ENCODE measurements around the gene ZNF134. TPM values are rescaled to one million over a fixed set of nuclear protein-coding genes. Genes with fewer than 3 reads are reported as not detected.
A peak's percentile ranks its signal among the peaks of the same experiment; 100 is the strongest.

Gene ZNF134
- total RNA-seq, 1 experiment from 2014 or later: 52.5 TPM

- Mint-ChIP-seq H3K27ac (peak within 1 kb of the TSS; percentile 95), H3K9me3 (peaks cover 39% of the 10 kb centered on the region), H3K4me1 (peaks cover 22% of the 10 kb centered on the region), H3K4me3 (peak within 1 kb of the TSS; percentile 97), H3K27me3 (ENCODE audit: low read depth) (peaks cover 17% of the 10 kb centered on the region), H3K36me3 (peaks cover 52% of the 10 kb centered on the region)
- ATAC-seq (peak; percentile 85), DNase-seq (ENCODE audit: low spot score) (peak; percentile 95)
- ChIA-PET CTCF (interaction anchor here (1.0 to 1.5 kb wide), 4 partner anchors 16 to 194 kb away, joined by 3 to 6 read pairs (median 3); partner anchors contain the start of genes ZNF530 and ZNF551), POLR2A (interaction anchor here (0.6 to 1.3 kb wide), 2 partner anchors 17 to 98 kb away, joined by 3 read pairs; partner anchors contain the start of gene ZNF551)
- TF ChIP-seq NR1H2 (CRISPR knock-in tag; IDR thresholded peaks at IDR 0.05) (peak; percentile 90; the same call in 1 of the 2 replicates), HMGA2 (CRISPR knock-in tag; IDR thresholded peaks at IDR 0.05) (no peak), ESRRA (CRISPR knock-in tag; IDR thresholded peaks at IDR 0.05; ENCODE audit: borderline replicate concordance) (peak; percentile 93), ZNF416 (CRISPR knock-in tag; IDR thresholded peaks at IDR 0.05) (no peak), MXD4 (CRISPR knock-in tag; IDR thresholded peaks at IDR 0.05; ENCODE audit: borderline replicate concordance) (no peak), GABPB1 (CRISPR knock-in tag; IDR thresholded peaks at IDR 0.05) (peak; percentile 48; the same call in 1 of the 2 replicates), ZBTB43 (CRISPR knock-in tag; IDR thresholded peaks at IDR 0.05) (peak; percentile 97), ZSCAN18 (CRISPR knock-in tag; IDR thresholded peaks at IDR 0.05) (no peak), SOX15 (CRISPR knock-in tag; IDR thresholded peaks at IDR 0.05) (no peak), EMX1 (CRISPR knock-in tag; IDR thresholded peaks at IDR 0.05) (no peak), ZNF263 (CRISPR knock-in tag; IDR thresholded peaks at IDR 0.05; ENCODE audit: low read depth) (peak; percentile 62; the same call in 1 of the 2 replicates), GRHL2 (CRISPR knock-in tag; IDR thresholded peaks at IDR 0.05; ENCODE audit: insufficient replicate concordance, severe bottlenecking) (no peak), NFATC4 (CRISPR knock-in tag; IDR thresholded peaks at IDR 0.05) (no peak), PRDM15 (CRISPR knock-in tag; IDR thresholded peaks at IDR 0.05) (peak; percentile 79), ZNF671 (CRISPR knock-in tag; IDR thresholded peaks at IDR 0.05) (no peak), HMGXB4 (CRISPR knock-in tag; IDR thresholded peaks at IDR 0.05) (peak; percentile 84; the same call in 1 of the 2 replicates), ZNF219 (CRISPR knock-in tag; IDR thresholded peaks at IDR 0.05; ENCODE audit: borderline replicate concordance) (peak; percentile 93), ZNF423 (CRISPR knock-in tag; IDR thresholded peaks at IDR 0.05) (no peak), TP53 (CRISPR knock-in tag; IDR thresholded peaks at IDR 0.05) (peak; percentile 97), SP1 (CRISPR knock-in tag; conservative IDR thresholded peaks at IDR 0.05) (peak; percentile 85), ZNF138 (CRISPR knock-in tag; conservative IDR thresholded peaks at IDR 0.05) (peak; percentile 84)
- TF ChIP-seq, protein P1, sequence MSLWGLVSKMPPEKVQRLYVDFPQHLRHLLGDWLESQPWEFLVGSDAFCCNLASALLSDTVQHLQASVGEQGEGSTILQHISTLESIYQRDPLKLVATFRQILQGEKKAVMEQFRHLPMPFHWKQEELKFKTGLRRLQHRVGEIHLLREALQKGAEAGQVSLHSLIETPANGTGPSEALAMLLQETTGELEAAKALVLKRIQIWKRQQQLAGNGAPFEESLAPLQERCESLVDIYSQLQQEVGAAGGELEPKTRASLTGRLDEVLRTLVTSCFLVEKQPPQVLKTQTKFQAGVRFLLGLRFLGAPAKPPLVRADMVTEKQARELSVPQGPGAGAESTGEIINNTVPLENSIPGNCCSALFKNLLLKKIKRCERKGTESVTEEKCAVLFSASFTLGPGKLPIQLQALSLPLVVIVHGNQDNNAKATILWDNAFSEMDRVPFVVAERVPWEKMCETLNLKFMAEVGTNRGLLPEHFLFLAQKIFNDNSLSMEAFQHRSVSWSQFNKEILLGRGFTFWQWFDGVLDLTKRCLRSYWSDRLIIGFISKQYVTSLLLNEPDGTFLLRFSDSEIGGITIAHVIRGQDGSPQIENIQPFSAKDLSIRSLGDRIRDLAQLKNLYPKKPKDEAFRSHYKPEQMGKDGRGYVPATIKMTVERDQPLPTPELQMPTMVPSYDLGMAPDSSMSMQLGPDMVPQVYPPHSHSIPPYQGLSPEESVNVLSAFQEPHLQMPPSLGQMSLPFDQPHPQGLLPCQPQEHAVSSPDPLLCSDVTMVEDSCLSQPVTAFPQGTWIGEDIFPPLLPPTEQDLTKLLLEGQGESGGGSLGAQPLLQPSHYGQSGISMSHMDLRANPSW (CRISPR knock-in tag; conservative IDR thresholded peaks at IDR 0.05; ENCODE audit: low read depth): no peak
- TF ChIP-seq, protein P2, sequence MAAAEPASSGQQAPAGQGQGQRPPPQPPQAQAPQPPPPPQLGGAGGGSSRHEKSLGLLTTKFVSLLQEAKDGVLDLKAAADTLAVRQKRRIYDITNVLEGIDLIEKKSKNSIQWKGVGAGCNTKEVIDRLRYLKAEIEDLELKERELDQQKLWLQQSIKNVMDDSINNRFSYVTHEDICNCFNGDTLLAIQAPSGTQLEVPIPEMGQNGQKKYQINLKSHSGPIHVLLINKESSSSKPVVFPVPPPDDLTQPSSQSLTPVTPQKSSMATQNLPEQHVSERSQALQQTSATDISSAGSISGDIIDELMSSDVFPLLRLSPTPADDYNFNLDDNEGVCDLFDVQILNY (CRISPR knock-in tag; IDR thresholded peaks at IDR 0.05): peak; percentile 91
- TF ChIP-seq, protein P3, sequence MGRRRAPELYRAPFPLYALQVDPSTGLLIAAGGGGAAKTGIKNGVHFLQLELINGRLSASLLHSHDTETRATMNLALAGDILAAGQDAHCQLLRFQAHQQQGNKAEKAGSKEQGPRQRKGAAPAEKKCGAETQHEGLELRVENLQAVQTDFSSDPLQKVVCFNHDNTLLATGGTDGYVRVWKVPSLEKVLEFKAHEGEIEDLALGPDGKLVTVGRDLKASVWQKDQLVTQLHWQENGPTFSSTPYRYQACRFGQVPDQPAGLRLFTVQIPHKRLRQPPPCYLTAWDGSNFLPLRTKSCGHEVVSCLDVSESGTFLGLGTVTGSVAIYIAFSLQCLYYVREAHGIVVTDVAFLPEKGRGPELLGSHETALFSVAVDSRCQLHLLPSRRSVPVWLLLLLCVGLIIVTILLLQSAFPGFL (CRISPR knock-in tag; IDR thresholded peaks at IDR 0.05; ENCODE audit: borderline replicate concordance): no peak
Observed at GRCh38 chr19:57583521-57584416, 30.3 kb upstream of the ZNF134 start, which contains the start of gene ZIK1. ZIK1 (plus strand) TSS chr19:57584145; CDS start chr19:57584357, 212 bp downstream.
